GM15510 (cell line): Measurements from ENCODE around the gene ADNP.

Experiments used
- POLR2A ChIP-seq: IDR thresholded peaks from 3 replicates; pipeline ENCODE4 v1.6.1; 2011; ENCODE audit warnings: borderline replicate concordance; ENCODE audit not compliant: insufficient read length; ENCODE audit errors: extremely low read depth

The ADNP gene

GRCh38 chr20:50931306-50932015 lies at the start of gene ADNP:
ADNP (minus strand) TSS chr20:50931437; CDS start chr20:50903996, 27,441 bp downstream.
- peak; percentile 80 for TF ChIP-seq POLR2A

GRCh38 chr20:50980071-50980681 lies 48.9 kb upstream of the ADNP start:
- no peak for TF ChIP-seq POLR2A

GRCh38 chr20:50977066-50978021 lies 46.1 kb upstream of the ADNP start:
- no peak for TF ChIP-seq POLR2A

GRCh38 chr20:50975701-50976330 lies 44.6 kb upstream of the ADNP start:
- TF ChIP-seq POLR2A = no peak

GRCh38 chr20:50969912-50970311 lies 38.7 kb upstream of the ADNP start:
- TF ChIP-seq POLR2A = no peak

GRCh38 chr20:50969435-50969834 lies 38.2 kb upstream of the ADNP start:
- TF ChIP-seq POLR2A = no peak

GRCh38 chr20:50968289-50968688 lies 37.1 kb upstream of the ADNP start:
- TF ChIP-seq POLR2A = no peak

- TF ChIP-seq POLR2A = no peak
These were observed 36.3 kb upstream of the ADNP start for GRCh38 chr20:50967586-50967985.

- no peak for TF ChIP-seq POLR2A
These were observed 28.4 kb upstream of the ADNP start for GRCh38 chr20:50959543-50960126.

GRCh38 chr20:50958615-50959542 lies 27.6 kb upstream of the ADNP start, which contains the start of gene MOCS3:
MOCS3 (plus strand) TSS chr20:50958818; CDS start chr20:50958843, 25 bp downstream.
- no peak for TF ChIP-seq POLR2A

GRCh38 chr20:50957798-50958614 lies 26.8 kb upstream of the ADNP start, which contains the start of gene DPM1:
DPM1 (minus strand) TSS chr20:50958532; CDS start chr20:50958523, 9 bp downstream.
- TF ChIP-seq POLR2A = peak; percentile 91

GRCh38 chr20:50957276-50957675 lies 26.0 kb upstream of the ADNP start:
- no peak for TF ChIP-seq POLR2A
